Right renal cortex interstitium (tissue), 3 donors: ENCODE data around the gene IMPG1. TPM values are rescaled to one million over a fixed set of nuclear protein-coding genes. Genes with fewer than 3 reads are reported as not detected.
A peak's percentile ranks its signal among the peaks of the same experiment; 100 is the strongest.
"Not testable (repeated sequence)": the region's sequence is repeated elsewhere in the genome, so short reads cannot be mapped to it uniquely, and the experiment has no call there.

Experiments
- DNase-seq, 3 donors: peaks; one replicate each; pipeline ENCODE4 v3.0.0-alpha.2; 2013; ENCODE audit warnings: low read depth in 3 of 3, low spot score in 2 of 3
- polyA plus RNA-seq, 3 donors: library from polyadenylated mRNA; unstranded; fragments of 120-200 nt; gene quantifications; one replicate each; pipeline ENCODE4 v1.2.1, GENCODE V29; 2013; ENCODE audit not compliant: insufficient read length in 3 of 3

The IMPG1 gene
- polyA plus RNA-seq, 3 donors: 1.9 to 2.2 (median 1.9) TPM

GRCh38 chr6:75963569-75963968, 108.9 kb downstream of the IMPG1 start:
- DNase-seq: no peak

GRCh38 chr6:75952128-75952527, 120.3 kb downstream of the IMPG1 start:
- no peak for DNase-seq

- no peak for DNase-seq
These were observed 124.5 kb downstream of the IMPG1 start for GRCh38 chr6:75947935-75948334.

GRCh38 chr6:75946146-75946831, 126.2 kb downstream of the IMPG1 start:
- DNase-seq: no peak

- DNase-seq: no peak
These were observed 129.1 kb downstream of the IMPG1 start for GRCh38 chr6:75943381-75943780.

- no peak for DNase-seq
These were observed 131.0 kb downstream of the IMPG1 start for GRCh38 chr6:75941509-75941908.

- DNase-seq: no peak
These were observed 131.9 kb downstream of the IMPG1 start for GRCh38 chr6:75940564-75940963.

- no peak for DNase-seq
These were observed 134.6 kb downstream of the IMPG1 start for GRCh38 chr6:75937846-75938245.

GRCh38 chr6:75936682-75937081, 135.8 kb downstream of the IMPG1 start:
- DNase-seq: no peak

GRCh38 chr6:75935473-75935793, 137.0 kb downstream of the IMPG1 start:
- DNase-seq: no peak

GRCh38 chr6:75934643-75935472, 137.6 kb downstream of the IMPG1 start:
- peak; percentile 77 to 78 (median 77) for DNase-seq

GRCh38 chr6:75933387-75933975, 139.0 kb downstream of the IMPG1 start:
- no peak for DNase-seq

- DNase-seq: no peak
These were observed 140.4 kb downstream of the IMPG1 start for GRCh38 chr6:75932067-75932466.

- peak in 1 of 3 donors; percentile 32 for DNase-seq
These were observed 141.3 kb downstream of the IMPG1 start for GRCh38 chr6:75931011-75931680.

GRCh38 chr6:75926293-75927168, 145.9 kb downstream of the IMPG1 start:
- DNase-seq: no peak

GRCh38 chr6:75922226-75922625, 150.2 kb downstream of the IMPG1 start:
- DNase-seq: no peak

GRCh38 chr6:75913040-75913439, 159.4 kb downstream of the IMPG1 start:
- no peak for DNase-seq

- DNase-seq: no peak
These were observed 165.0 kb downstream of the IMPG1 start for GRCh38 chr6:75907444-75907843.

GRCh38 chr6:75906871-75907270, 165.6 kb downstream of the IMPG1 start:
- no peak for DNase-seq

- not testable (repeated sequence) for DNase-seq
These were observed 167.3 kb downstream of the IMPG1 start for GRCh38 chr6:75905129-75905528.
